Kidney (tissue), 14 donors: Measurements from ENCODE around the gene RAPGEF4. TPM values are rescaled to one million over a fixed set of nuclear protein-coding genes. Genes with fewer than 3 reads are reported as not detected.

Experiments used
- DNase-seq, 5 donors: peaks; one replicate each; pipeline ENCODE4 v3.0.0-alpha.2; 2013 to 2020
- FAIRE-seq: peaks from 2 replicates; lab custom pipeline; 2012; peaks lifted over from hg19 to GRCh38; lab: Jason Lieb, UNC
- H3K27ac ChIP-seq, 2 donors: one replicate each; pipeline ENCODE4 v1.7.0; 2013; ENCODE audit warnings: low read depth in 2 of 2, low read length in 2 of 2, inconsistent platforms in 1 of 2
- H3K27me3 ChIP-seq: one replicate; pipeline ENCODE4 v1.7.1; 2013; ENCODE audit warnings: low read length, inconsistent platforms; ENCODE audit not compliant: control insufficient read depth, insufficient read depth
- H3K36me3 ChIP-seq, 3 donors: one replicate each; pipeline versions ENCODE4 v1.7.0 to v1.7.1; 2013; ENCODE audit warnings: low read length in 3 of 3, control low read depth in 1 of 3, inconsistent platforms in 1 of 3; ENCODE audit not compliant: insufficient read depth in 3 of 3, control insufficient read depth in 2 of 3
- H3K4me1 ChIP-seq, 3 donors: one replicate each; pipeline versions ENCODE4 v1.7.0 to v1.7.1; 2013; ENCODE audit warnings: low read length in 3 of 3, inconsistent platforms in 1 of 3, low read depth in 1 of 3; ENCODE audit not compliant: control insufficient read depth in 2 of 3, insufficient read depth in 2 of 3
- H3K4me3 ChIP-seq, 3 donors: one replicate each; pipeline versions ENCODE4 v1.7.0 to v1.8.1; 2013; ENCODE audit warnings: low read length in 3 of 3, control low read depth in 1 of 3, inconsistent platforms in 1 of 3
- H3K9ac ChIP-seq, 3 donors: one replicate each; pipeline versions ENCODE4 v1.7.0 to v1.7.1; 2013; ENCODE audit warnings: low read length in 3 of 3, control low read depth in 1 of 3, inconsistent platforms in 1 of 3
- H3K9me3 ChIP-seq, 3 donors: one replicate each; pipeline versions ENCODE4 v1.7.0 to v1.7.1; 2013; ENCODE audit warnings: low read length in 3 of 3, control low read depth in 1 of 3, inconsistent platforms in 1 of 3; ENCODE audit not compliant: control insufficient read depth in 2 of 3, insufficient read depth in 1 of 3
- CTCF ChIP-seq: IDR thresholded peaks from 3 replicates; pipeline ENCODE4 v1.5.1; 2012; ENCODE audit warnings: mild to moderate bottlenecking, moderate library complexity, borderline replicate concordance; ENCODE audit not compliant: insufficient read depth; ENCODE audit errors: extremely low read depth
- intact Hi-C: fragments of 100-400 bp; cut with DNase I; formaldehyde crosslinking; loops from one replicate; pipeline ENCODE4 v1.11.1; 2022
- polyA plus RNA-seq: library from polyadenylated mRNA; stranded (reverse); fragments of 350-450 nt; fragmentation: Illumina TruSeq; extraction: RNeasy Lipid Tissue Mini Kit (QIAGEN cat#74804); gene quantifications from one replicate; pipeline ENCODE4 v1.2.3, GENCODE V29; 2014; ENCODE audit warnings: low read depth, low replicate concordance; ENCODE audit not compliant: insufficient read depth
- total RNA-seq: library from RNA; stranded (reverse); fragmentation: NEBNext Ultra II Directional; extraction: Animal tissue kit (Norgen Biotek cat#: 25700); gene quantifications from one replicate; pipeline ENCODE4 v1.2.1, GENCODE V29; 2021
- donor health status: control.
- donor health status: control.
- donor health status: control.
- donor health status: control.
- donor health status: control.
- donor health status: DM: yes; HTN: yes; CAD: no.
- donor health status: Normal renal cell carcinoma (clear cell type).

Gene RAPGEF4
- total and polyA plus RNA-seq, 2 donors from 2014 or later = 3.8 to 13.6 TPM

GRCh38 chr2:172806493-172806892 is 70.8 kb downstream of the RAPGEF4 start:
- intact Hi-C loops = no loop called here
- no peak overlapping the region for H3K4me3 ChIP-seq
- H3K9ac ChIP-seq = no peak overlapping the region
- no peaks in the 10 kb centered on the region for H3K4me1 ChIP-seq
- H3K9me3 ChIP-seq = no peaks in the 10 kb centered on the region
- H3K27ac ChIP-seq = no peak overlapping the region
- TF ChIP-seq CTCF = peak; percentile 78
- FAIRE-seq (peak; percentile 92), DNase-seq (peak in 2 of 5 donors; percentile 77 to 82)
- no peaks in the 10 kb centered on the region for H3K27me3 ChIP-seq
- no peaks in the 10 kb centered on the region for H3K36me3 ChIP-seq

GRCh38 chr2:172806996-172807395 is 71.4 kb downstream of the RAPGEF4 start:
- no peak overlapping the region for H3K27ac ChIP-seq
- no peak overlapping the region for H3K4me3 ChIP-seq
- H3K27me3 ChIP-seq = no peaks in the 10 kb centered on the region
- no peaks in the 10 kb centered on the region for H3K4me1 ChIP-seq
- intact Hi-C loops = no loop called here
- no peak for FAIRE-seq
- no peaks in the 10 kb centered on the region for H3K9me3 ChIP-seq
- H3K36me3 ChIP-seq = no peaks in the 10 kb centered on the region
- H3K9ac ChIP-seq = no peak overlapping the region
- no peak for TF ChIP-seq CTCF
- DNase-seq = peak in 2 of 5 donors; percentile 20 to 22

- no peak overlapping the region for H3K27ac ChIP-seq
- FAIRE-seq (no peak), DNase-seq (no peak)
- H3K9ac ChIP-seq = no peak overlapping the region
- H3K36me3 ChIP-seq = no peaks in the 10 kb centered on the region
- intact Hi-C loops = no loop called here
- no peaks in the 10 kb centered on the region for H3K4me1 ChIP-seq
- no peak for TF ChIP-seq CTCF
- H3K9me3 ChIP-seq = no peaks in the 10 kb centered on the region
- H3K4me3 ChIP-seq = no peak overlapping the region
- H3K27me3 ChIP-seq = no peaks in the 10 kb centered on the region
These were observed 72.5 kb downstream of the RAPGEF4 start for GRCh38 chr2:172808156-172808555.

- Histone ChIP-seq H3K9ac (no peak overlapping the region), H3K4me1 (no peaks in the 10 kb centered on the region), H3K27me3 (no peaks in the 10 kb centered on the region), H3K9me3 (no peaks in the 10 kb centered on the region), H3K4me3 (no peak overlapping the region), H3K36me3 (no peaks in the 10 kb centered on the region), H3K27ac (no peak overlapping the region)
- no peak for TF ChIP-seq CTCF
- DNase-seq (no peak), FAIRE-seq (no peak)
- intact Hi-C loops = no loop called here
These were observed 75.4 kb downstream of the RAPGEF4 start for GRCh38 chr2:172811027-172811426.
